ENCODE measurements around the gene WAPL.

WAPL gene

GRCh38 chr10:86461963-86462804 lies 59.4 kb downstream of the WAPL start:
- DNase-seq (ENCODE audit: low read depth): no peak
- TF ChIP-seq CTCF (IDR thresholded peaks at IDR 0.05; ENCODE audit: low read depth, low read length, missing control alignments): no peak
- H3K4me3 ChIP-seq (ENCODE audit: low read depth, low read length): no peak overlapping the region

GRCh38 chr10:86451604-86451960 lies 70.0 kb downstream of the WAPL start:
- H3K4me3 ChIP-seq (ENCODE audit: low read depth, low read length): no peak overlapping the region
- no peak for DNase-seq (ENCODE audit: low read depth)
- no peak for TF ChIP-seq CTCF (IDR thresholded peaks at IDR 0.05; ENCODE audit: low read depth, low read length, missing control alignments)

GRCh38 chr10:86450806-86451603 lies 70.6 kb downstream of the WAPL start:
- TF ChIP-seq CTCF (IDR thresholded peaks at IDR 0.05; ENCODE audit: low read depth, low read length, missing control alignments): no peak
- no peak for DNase-seq (ENCODE audit: low read depth)
- H3K4me3 ChIP-seq (ENCODE audit: low read depth, low read length): no peak overlapping the region

GRCh38 chr10:86449926-86450558 lies 71.5 kb downstream of the WAPL start:
- no peak for TF ChIP-seq CTCF (IDR thresholded peaks at IDR 0.05; ENCODE audit: low read depth, low read length, missing control alignments)
- no peak for DNase-seq (ENCODE audit: low read depth)
- H3K4me3 ChIP-seq (ENCODE audit: low read depth, low read length): no peak overlapping the region

GRCh38 chr10:86447432-86447831 lies 74.2 kb downstream of the WAPL start:
- no peak overlapping the region for H3K4me3 ChIP-seq (ENCODE audit: low read depth, low read length)
- TF ChIP-seq CTCF (IDR thresholded peaks at IDR 0.05; ENCODE audit: low read depth, low read length, missing control alignments): no peak
- DNase-seq (ENCODE audit: low read depth): no peak

- DNase-seq (ENCODE audit: low read depth): no peak
- no peak for TF ChIP-seq CTCF (IDR thresholded peaks at IDR 0.05; ENCODE audit: low read depth, low read length, missing control alignments)
- no peak overlapping the region for H3K4me3 ChIP-seq (ENCODE audit: low read depth, low read length)
These were observed 74.6 kb downstream of the WAPL start for GRCh38 chr10:86446987-86447386.
